Daoy (cell line): ENCODE results near the gene DNAJC21. TPM values are rescaled to one million over a fixed set of nuclear protein-coding genes. Genes with fewer than 3 reads are reported as not detected.

ENCODE experiments used
- DNase-seq: peaks from one replicate; pipeline ENCODE4 v3.0.0-alpha.2; 2015; ENCODE audit warnings: low read depth
- total RNA-seq: library from RNA; depleted of rRNA; stranded (reverse); fragments of >200 nt; shearing (Covaris generic); gene quantifications from 2 replicates; pipeline ENCODE4 v1.2.3, GENCODE V29; 2014; rRNA removed

Gene DNAJC21
- total RNA-seq, 1 experiment from 2014 or later, result 26.9 TPM

- no peak for DNase-seq
These were observed 48.7 kb downstream of the DNAJC21 start for GRCh38 chr5:34977934-34978613.

- DNase-seq, result no peak
These were observed 49.3 kb downstream of the DNAJC21 start for GRCh38 chr5:34978681-34979080.

GRCh38 chr5:34982823-34983222 is 53.5 kb downstream of the DNAJC21 start:
- DNase-seq, result no peak

GRCh38 chr5:34986965-34987364 is 57.6 kb downstream of the DNAJC21 start:
- no peak for DNase-seq

GRCh38 chr5:34991486-34992238 is 62.3 kb downstream of the DNAJC21 start:
- DNase-seq, result no peak

GRCh38 chr5:34993951-34994350 is 64.6 kb downstream of the DNAJC21 start:
- DNase-seq, result no peak

- no peak for DNase-seq
These were observed 66.9 kb downstream of the DNAJC21 start for GRCh38 chr5:34996261-34996660.

GRCh38 chr5:34998058-34998789 is 68.9 kb downstream of the DNAJC21 start:
- peak; percentile 18 for DNase-seq

GRCh38 chr5:35001842-35002241 is 72.5 kb downstream of the DNAJC21 start:
- DNase-seq, result no peak

- DNase-seq, result no peak
These were observed 73.1 kb downstream of the DNAJC21 start for GRCh38 chr5:35002459-35002858.

GRCh38 chr5:35003018-35003957 is 73.9 kb downstream of the DNAJC21 start:
- peak; percentile 49 for DNase-seq

- no peak for DNase-seq
These were observed 74.8 kb downstream of the DNAJC21 start for GRCh38 chr5:35004200-35004599.

GRCh38 chr5:35004771-35005170 is 75.4 kb downstream of the DNAJC21 start:
- no peak for DNase-seq

Other genes with a start within 250 kb of the DNAJC21 start
- gene TTC23L, start 90.4 kb upstream of the DNAJC21 start, total RNA-seq, result 0.29 TPM in 1 of 2 replicates, not detected in the other
- gene RAD1, start 14.1 kb upstream of the DNAJC21 start, total RNA-seq, result 33.4 and 127 TPM in 2 replicates
- gene BRIX1, start 13.8 kb upstream of the DNAJC21 start, total RNA-seq, result 135 and 140 TPM in 2 replicates
- gene AGXT2, start 118.4 kb downstream of the DNAJC21 start, total RNA-seq, result not detected in 2 replicates